Hepatocyte (in vitro differentiated cells): ENCODE data around the gene COX14.

Source experiments
- EZH2 ChIP-seq: fragments of 200-600 bp; sonication (generic); IDR thresholded peaks from 2 replicates; pipeline ENCODE4 v1.6.1; 2016; ENCODE audit warnings: antibody characterized with exemption, mild to moderate bottlenecking, borderline replicate concordance
- TF ChIP-seq, protein P1 (sequence below): fragments of 200-600 bp; sonication (generic); IDR thresholded peaks from 2 replicates; pipeline ENCODE4 v1.5.1; 2016; ENCODE audit warnings: antibody characterized with exemption, mild to moderate bottlenecking; ENCODE audit not compliant: poor library complexity

DNA sequence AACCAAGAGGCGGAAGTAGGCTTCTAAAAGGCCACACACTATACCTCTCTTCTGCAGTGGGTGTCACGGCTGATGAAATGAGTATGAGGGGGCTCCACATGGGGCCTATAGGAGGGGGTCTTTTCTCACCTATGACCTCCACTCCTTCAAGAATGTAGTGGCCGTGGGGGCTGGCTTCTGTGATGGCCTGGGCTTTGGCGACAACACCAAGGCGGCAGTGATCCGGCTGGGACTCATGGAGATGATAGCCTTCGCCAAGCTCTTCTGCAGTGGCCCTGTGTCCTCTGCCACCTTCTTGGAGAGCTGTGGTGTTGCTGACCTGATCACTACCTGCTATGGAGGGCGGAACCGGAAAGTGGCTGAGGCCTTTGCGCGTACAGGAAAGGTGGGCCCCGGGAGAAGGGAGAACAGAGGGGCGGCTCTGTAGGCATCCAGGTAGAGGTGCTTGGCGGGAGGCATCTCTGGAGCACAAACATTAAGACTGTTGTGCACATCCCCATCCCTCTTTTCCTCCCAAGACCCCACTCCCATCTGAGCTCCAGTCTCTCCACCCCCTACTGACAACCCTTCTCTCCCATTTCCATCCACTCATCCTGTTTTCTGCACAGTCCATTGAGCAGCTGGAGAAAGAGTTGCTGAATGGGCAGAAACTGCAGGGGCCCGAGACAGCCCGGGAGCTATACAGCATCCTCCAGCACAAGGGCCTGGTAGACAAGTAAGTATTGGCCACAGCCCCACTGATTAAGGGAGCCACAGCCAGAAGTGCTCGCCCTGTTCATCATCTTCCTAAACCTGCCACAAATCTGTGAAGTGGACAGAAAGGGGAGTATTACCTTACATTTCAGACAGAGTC is 4.4 kb upstream of the COX14 start:
- TF ChIP-seq, protein P1, sequence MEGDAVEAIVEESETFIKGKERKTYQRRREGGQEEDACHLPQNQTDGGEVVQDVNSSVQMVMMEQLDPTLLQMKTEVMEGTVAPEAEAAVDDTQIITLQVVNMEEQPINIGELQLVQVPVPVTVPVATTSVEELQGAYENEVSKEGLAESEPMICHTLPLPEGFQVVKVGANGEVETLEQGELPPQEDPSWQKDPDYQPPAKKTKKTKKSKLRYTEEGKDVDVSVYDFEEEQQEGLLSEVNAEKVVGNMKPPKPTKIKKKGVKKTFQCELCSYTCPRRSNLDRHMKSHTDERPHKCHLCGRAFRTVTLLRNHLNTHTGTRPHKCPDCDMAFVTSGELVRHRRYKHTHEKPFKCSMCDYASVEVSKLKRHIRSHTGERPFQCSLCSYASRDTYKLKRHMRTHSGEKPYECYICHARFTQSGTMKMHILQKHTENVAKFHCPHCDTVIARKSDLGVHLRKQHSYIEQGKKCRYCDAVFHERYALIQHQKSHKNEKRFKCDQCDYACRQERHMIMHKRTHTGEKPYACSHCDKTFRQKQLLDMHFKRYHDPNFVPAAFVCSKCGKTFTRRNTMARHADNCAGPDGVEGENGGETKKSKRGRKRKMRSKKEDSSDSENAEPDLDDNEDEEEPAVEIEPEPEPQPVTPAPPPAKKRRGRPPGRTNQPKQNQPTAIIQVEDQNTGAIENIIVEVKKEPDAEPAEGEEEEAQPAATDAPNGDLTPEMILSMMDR: no peak
- no peak for TF ChIP-seq EZH2
